HG02884 (cell line): ENCODE measurements around the gene PTPRF.

Source experiments
- ATAC-seq: cut with Tn5 transposase; IDR thresholded peaks from one replicate; pipeline ENCODE4 v1.9.1; 2021; ENCODE audit warnings: mild to moderate bottlenecking, moderate library complexity; ENCODE audit not compliant: unreplicated experiment

Gene PTPRF

GRCh38 chr1:43573066-43573800 is 42.5 kb downstream of the PTPRF start:
- ATAC-seq, result no peak

- no peak for ATAC-seq
Observed at GRCh38 chr1:43576521-43576920, 45.8 kb downstream of the PTPRF start.

- no peak for ATAC-seq
Observed at GRCh38 chr1:43577655-43578542, 47.2 kb downstream of the PTPRF start.

DNA sequence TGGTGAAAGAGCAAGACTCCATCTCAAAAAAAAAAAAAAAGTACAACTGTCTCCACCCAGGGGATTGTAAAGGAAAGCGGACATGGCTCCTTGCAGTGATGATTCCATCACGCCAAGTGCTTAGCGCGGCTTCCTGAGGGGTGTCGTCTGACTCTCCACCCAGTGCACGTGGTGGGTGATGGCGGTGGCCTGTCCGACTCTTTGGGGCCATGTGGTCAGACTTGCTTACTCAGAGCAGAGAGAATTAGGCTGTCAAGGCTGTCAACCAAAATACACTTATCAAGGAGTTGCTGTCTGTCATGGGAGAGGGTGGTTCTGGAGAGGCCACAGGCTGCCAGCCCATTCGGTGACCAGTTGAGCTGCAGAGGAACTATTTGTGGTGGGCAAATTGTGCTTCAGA is 49.4 kb downstream of the PTPRF start:
- no peak for ATAC-seq

DNA sequence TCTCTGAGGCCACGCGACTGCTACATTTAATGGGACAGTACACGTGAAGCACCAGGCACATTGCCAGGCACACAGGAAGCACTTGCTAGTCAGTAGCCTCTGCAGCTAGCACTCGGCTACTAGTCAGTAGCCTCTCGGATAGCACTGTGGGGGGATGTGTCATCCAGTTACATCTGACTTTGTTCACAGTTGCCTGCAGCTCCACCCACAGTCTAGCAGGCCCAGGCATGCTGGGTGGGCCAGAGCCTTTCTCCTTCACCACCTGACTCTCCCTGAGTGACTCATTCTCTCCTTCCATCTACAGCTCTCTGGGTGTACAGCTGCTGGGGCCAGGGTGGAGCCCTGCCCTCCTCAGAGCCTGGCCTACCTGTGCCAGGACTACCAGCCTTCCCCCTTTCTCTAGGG is 51.5 kb downstream of the PTPRF start:
- ATAC-seq, result no peak

DNA sequence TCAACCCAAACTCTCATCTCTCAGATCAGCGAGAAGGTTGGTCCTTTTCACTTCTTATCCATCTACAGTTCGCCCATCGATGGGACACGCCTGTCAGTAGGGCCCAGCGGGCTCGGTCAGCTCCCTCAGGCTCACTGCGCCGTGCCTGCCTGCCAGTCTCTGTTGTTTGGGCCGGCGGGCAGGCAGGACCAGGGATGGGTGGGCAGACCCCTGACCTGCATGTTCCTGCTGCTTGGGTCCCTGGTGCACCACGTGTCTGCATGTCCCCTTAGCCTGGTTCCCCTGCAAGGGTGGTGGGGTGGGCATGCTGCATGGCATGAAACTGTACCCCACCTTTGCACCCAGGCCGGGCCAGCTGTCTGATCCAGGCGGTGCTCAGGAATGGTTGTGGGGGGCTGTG is 52.4 kb downstream of the PTPRF start:
- ATAC-seq, result no peak

GRCh38 chr1:43584204-43584603 is 53.5 kb downstream of the PTPRF start:
- ATAC-seq, result no peak

GRCh38 chr1:43585557-43585956 is 54.9 kb downstream of the PTPRF start:
- ATAC-seq, result no peak

DNA sequence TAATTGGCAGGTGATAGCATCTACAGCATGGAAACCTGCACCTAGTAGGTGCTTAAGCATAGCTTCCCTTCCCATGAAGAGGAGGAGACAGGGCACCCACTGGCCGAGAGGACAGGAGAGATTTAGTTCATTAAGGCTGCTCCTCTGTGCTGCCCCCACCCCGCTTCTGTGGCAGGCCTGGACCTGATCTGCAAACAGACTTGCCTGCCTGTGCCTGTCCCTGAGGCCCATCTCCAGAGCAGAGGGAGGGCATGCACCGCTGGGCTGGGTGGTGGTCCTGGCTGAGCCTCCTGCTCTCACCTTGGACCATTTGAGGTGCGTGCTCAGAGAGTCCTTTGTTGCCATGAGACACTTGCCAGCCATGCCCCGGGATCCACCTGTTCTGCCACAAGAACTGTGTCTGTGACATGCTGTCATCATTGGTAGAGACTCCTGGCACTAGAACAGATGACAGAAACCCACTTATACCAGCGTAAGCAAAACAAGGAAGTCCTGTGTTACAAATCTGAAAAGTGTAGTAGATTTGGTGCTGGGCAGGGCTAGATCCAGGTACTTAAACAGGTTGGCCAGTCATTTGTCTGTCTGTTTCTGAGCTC is 55.6 kb downstream of the PTPRF start:
- ATAC-seq, result no peak

DNA sequence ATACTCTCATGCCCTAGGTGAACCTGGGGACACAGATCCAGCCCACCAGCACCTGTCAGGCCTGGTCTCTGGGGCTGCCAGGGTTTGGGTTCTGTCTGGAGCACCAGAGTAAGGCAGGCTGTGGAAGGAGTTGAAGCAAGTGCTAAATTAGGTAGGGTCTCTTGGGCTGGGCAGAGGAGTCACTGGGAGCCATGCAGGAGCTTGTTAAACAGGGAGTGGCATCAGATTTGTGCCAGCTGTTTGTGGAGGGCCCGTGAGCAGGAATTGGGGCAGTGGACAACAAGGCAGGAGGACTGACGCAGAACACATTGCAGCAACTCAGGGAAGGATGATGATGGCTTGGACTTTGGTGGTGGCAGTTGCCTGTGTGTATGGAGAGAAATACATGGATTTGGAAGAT is 56.3 kb downstream of the PTPRF start:
- no peak for ATAC-seq

DNA sequence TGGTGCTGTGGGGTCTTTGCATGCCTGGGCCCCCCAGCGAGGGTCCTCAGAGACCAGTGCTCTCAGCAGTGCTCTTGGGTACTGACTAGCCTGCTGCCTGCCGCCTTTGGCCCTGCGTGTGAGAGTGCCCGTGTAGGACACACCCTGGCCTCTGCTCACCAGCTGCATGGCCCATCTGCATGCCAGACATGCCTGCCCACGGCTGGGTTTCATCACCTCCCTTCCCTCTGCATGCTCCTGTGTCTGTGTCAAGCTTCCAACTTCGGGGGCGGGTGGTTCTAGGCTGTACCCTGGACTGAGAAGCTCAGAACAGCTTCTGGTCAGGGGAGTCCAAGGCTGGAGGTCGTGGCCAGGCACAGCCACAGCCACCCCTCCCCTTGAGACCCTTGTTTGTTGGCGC is 56.9 kb downstream of the PTPRF start:
- ATAC-seq, result no peak

DNA sequence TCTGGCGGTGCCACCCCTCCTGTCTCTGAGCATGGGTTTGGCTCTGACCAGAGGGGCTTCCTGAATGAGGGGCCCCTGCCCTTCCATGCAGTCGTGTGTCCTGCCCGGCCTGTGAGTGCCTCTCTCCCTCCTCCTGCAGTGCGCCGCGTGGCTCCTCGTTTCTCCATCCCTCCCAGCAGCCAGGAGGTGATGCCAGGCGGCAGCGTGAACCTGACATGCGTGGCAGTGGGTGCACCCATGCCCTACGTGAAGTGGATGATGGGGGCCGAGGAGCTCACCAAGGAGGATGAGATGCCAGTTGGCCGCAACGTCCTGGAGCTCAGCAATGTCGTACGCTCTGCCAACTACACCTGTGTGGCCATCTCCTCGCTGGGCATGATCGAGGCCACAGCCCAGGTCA is 57.9 kb downstream of the PTPRF start:
- ATAC-seq, result no peak

DNA sequence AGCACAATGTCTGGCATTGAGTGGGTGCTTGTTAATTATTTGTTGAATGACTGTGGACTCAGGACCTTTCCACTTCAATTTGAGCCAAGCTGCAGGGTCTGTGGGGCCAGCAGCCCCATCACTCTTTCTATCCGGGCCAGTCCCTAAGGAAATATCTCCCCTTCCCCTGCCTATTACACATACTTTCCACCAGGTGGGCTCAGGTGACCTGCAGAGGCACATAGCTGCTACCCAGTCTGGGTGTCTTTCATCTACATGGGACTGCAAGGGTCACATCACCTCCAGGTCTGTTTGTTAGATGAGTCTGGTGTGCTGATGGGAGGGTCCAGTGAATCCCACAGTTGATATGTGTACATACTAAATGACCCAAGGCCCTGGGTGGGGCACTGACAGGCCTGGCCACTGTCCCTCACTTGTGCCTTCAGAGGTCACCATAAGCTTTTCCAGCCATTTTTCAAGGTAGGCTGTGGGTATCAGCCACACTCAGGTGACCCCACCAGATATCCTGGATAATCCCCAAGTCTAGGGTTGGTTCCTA is 59.8 kb downstream of the PTPRF start:
- ATAC-seq, result no peak

- ATAC-seq, result no peak
Observed at GRCh38 chr1:43591181-43591580, 60.5 kb downstream of the PTPRF start.

- no peak for ATAC-seq
Observed at GRCh38 chr1:43592051-43592665, 61.5 kb downstream of the PTPRF start.

- no peak for ATAC-seq
Observed at GRCh38 chr1:43592974-43593683, 62.4 kb downstream of the PTPRF start.

GRCh38 chr1:43596579-43596978 is 65.9 kb downstream of the PTPRF start:
- no peak for ATAC-seq

DNA sequence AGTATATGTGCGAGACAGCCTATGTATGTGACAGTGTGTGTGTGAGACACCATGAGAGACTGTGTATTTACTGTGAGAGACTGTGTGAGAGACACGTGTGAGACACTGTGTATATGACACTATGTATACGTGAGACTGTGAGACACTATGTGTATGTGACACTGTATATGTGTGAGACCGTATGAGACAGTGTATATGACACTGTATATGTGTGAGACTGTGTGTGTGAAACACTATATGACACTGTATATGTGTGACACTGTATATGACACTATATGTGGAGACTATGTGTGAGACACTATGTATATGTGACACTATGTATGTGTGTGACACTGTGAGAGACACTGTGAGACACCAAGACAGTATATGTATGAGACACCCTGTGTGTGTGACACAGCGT is 66.3 kb downstream of the PTPRF start:
- no peak for ATAC-seq

DNA sequence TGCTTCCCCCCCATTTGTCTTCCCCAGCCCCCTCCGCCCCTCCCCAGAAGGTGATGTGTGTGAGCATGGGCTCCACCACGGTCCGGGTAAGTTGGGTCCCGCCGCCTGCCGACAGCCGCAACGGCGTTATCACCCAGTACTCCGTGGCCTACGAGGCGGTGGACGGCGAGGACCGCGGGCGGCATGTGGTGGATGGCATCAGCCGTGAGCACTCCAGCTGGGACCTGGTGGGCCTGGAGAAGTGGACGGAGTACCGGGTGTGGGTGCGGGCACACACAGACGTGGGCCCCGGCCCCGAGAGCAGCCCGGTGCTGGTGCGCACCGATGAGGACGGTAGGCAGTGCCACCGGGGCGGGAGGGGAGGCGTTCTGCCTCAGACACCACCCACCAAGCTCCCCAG is 67.0 kb downstream of the PTPRF start:
- no peak for ATAC-seq

GRCh38 chr1:43598622-43599021 is 67.9 kb downstream of the PTPRF start:
- ATAC-seq, result no peak
